ENCODE measurements around the gene RAB6A.

DNA sequence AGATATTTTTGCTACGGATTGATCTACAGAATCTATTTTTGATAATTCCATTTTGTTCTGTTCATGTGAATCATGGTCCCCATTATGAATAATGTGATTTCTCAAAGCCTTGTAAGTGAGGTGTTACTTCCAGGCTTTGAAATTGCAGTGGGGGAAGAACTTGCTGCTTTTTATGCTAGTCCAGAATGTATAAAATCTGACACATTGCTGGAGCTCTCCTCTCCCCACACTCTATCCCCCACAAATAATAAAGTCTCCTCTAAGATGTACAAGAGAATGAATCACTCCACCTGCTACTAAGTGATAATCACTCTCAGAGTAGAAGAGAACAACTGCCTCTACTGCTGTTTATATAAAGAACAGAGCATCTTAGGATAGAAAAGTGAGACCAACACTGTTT is 5.9 kb upstream of the RAB6A start:
- TF ChIP-seq CTCF (IDR thresholded peaks at IDR 0.05; ENCODE audit: low read depth, low read length, poor library complexity, severe bottlenecking) (no peak), EZH2phosphoT487 (IDR thresholded peaks at IDR 0.05; ENCODE audit: borderline replicate concordance, low read length) (no peak)
